BLaER1 treated with 17β-estradiol and CSF1 and Interleukin-3, amounts not matched to agents 10 nM and 100 nM (cell line): ENCODE measurements around the gene SNRNP25.
A peak's percentile ranks its signal among the peaks of the same experiment; 100 is the strongest.

Experiments used
- H3K27ac ChIP-seq, 11 experiments: shearing (Covaris generic); formaldehyde crosslinking; 2 replicates each; pipeline ENCODE4 v1.8.1; 2022
- H3K27me3 ChIP-seq, 11 experiments: shearing (Covaris generic); formaldehyde crosslinking; 2 replicates each; pipeline ENCODE4 v1.8.1; 2022
- H3K36me3 ChIP-seq, 11 experiments: shearing (Covaris generic); formaldehyde crosslinking; 2 replicates each; pipeline ENCODE4 v1.8.1; 2022
- H3K4me1 ChIP-seq, 10 experiments: shearing (Covaris generic); formaldehyde crosslinking; 2 replicates each; pipeline ENCODE4 v1.8.1; 2022
- H3K4me2 ChIP-seq, 11 experiments: shearing (Covaris generic); formaldehyde crosslinking; 2 replicates each; pipeline ENCODE4 v1.8.1; 2022
- H3K4me3 ChIP-seq, 10 experiments: shearing (Covaris generic); formaldehyde crosslinking; 2 replicates each; pipeline ENCODE4 v1.8.1; 2022
- H3K9ac ChIP-seq, 11 experiments: shearing (Covaris generic); formaldehyde crosslinking; 2 replicates each; pipeline ENCODE4 v1.8.1; 2022
- H3K9me3 ChIP-seq, 11 experiments: shearing (Covaris generic); formaldehyde crosslinking; replicated peaks in 1 of 11; 2 replicates each; pipeline ENCODE4 v1.8.1; 2022
- H4K20me1 ChIP-seq, 11 experiments: shearing (Covaris generic); formaldehyde crosslinking; 2 replicates each; pipeline ENCODE4 v1.8.1; 2022
- Cebpa-rat ChIP-seq, 11 experiments: shearing (Covaris generic); IDR thresholded peaks; 2 replicates each; pipeline ENCODE4 v1.8.1; 2022

SNRNP25 gene

DNA sequence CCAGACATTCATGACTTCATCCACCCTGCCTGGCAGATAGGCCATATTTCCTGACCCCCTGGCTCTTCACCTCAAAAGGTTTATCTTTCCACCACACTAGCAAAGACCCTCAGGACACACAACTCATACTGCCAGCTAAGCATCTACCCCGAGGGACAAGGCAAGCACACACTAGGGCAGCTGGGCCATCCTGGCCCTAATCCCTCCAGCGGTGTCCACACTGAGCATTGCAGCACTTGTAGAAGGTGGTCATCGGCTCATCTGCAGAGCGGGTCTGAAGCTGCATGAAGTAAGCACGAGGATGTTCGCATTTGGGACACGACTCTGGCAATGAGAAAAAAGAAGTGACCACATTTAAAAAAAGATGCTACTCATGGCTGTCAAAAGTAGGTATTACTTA, 6.4 kb upstream of the SNRNP25 start:
- no peak overlapping the region for H3K4me2 ChIP-seq
- H3K36me3 ChIP-seq: peaks cover 51 to 98% (median 92%) of the 10 kb centered on the region in 11 experiments
- H3K27ac ChIP-seq: no peak overlapping the region
- no peak for TF ChIP-seq Cebpa-rat (IDR thresholded peaks at IDR 0.05)
- peaks cover 29 to 66% (median 43%) of the 10 kb centered on the region in 10 experiments for H3K4me1 ChIP-seq
- peak overlapping the region in 2 of 11 experiments; percentile 12 to 22; a peak in 1 of 22 replicates for H3K9ac ChIP-seq
- no peak overlapping the region for H3K4me3 ChIP-seq
- H4K20me1 ChIP-seq: peaks cover 0 to 96% (median 64%) of the 10 kb centered on the region in 11 experiments; a peak in 18 of 22 replicates
- peaks cover 0 to 6% (median 0%) of the 10 kb centered on the region in 11 experiments; a peak in 1 of 22 replicates for H3K9me3 ChIP-seq
- no peaks in the 10 kb centered on the region for H3K27me3 ChIP-seq

DNA sequence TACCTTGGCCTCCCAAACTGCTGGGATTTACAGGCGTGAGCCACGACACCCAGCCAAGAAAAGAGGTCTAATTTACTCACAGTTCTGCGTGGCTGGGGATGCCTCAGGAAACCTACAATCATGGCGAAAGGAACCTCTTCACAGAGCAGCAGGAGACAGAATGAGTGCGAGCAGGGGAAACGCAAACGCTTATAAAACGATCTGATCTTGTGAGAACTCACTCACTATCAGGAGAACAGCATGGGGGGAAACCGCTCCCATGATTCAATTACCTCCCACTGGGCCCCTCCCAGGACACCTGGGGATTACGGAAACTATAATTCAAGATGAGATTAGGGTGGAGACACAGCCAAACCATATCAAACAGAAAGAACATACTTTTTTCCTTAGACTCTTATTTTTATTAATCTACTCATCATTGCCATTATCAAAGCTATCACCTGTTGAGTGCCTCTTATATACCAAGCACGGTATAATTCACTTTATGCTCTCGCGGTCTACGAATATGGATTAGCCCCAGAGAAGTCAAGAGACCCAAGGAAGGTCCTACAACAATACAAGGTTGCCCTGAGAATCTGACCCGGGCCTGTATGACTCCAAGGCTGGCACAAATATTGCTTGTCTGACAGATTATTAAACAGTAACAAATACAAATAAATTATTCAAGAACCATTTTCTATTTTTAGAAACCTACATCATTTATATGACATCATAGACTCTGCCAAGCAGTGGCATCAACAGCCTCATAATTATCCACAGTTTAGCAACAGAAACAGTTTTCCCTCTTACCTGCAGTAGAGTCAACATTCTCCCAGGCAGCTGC, 2.6 kb upstream of the SNRNP25 start:
- Histone ChIP-seq H4K20me1 (peaks cover 0 to 88% (median 66%) of the 10 kb centered on the region in 11 experiments; a peak in 18 of 22 replicates), H3K27ac (no peak overlapping the region), H3K4me3 (peak overlapping the region in 8 of 10 experiments; percentile 69 to 93 (median 78); a peak in 11 of 20 replicates), H3K4me2 (peak overlapping the region; percentile 54 to 95 (median 70); a peak in 21 of 22 replicates), H3K4me1 (peaks cover 35 to 58% (median 40%) of the 10 kb centered on the region in 10 experiments), H3K36me3 (peaks cover 28 to 72% (median 65%) of the 10 kb centered on the region in 11 experiments), H3K9ac (peak overlapping the region in 7 of 11 experiments; percentile 1 to 84 (median 15); a peak in 6 of 22 replicates), H3K27me3 (no peaks in the 10 kb centered on the region), H3K9me3 (no peaks in the 10 kb centered on the region)
- TF ChIP-seq Cebpa-rat (IDR thresholded peaks at IDR 0.05): no peak

- H3K27me3 ChIP-seq: no peaks in the 10 kb centered on the region
- peak overlapping the region; percentile 69 to 93 (median 78) for H3K4me3 ChIP-seq
- H3K27ac ChIP-seq: peak overlapping the region in 10 of 11 experiments; percentile 60 to 88 (median 84); a peak in 20 of 22 replicates
- peak overlapping the region; percentile 79 to 98 (median 94) for H3K4me2 ChIP-seq
- peaks cover 45 to 72% (median 66%) of the 10 kb centered on the region in 11 experiments for H3K36me3 ChIP-seq
- peak overlapping the region; percentile 82 to 91 (median 85) for H3K9ac ChIP-seq
- H4K20me1 ChIP-seq: peaks cover 0 to 79% (median 51%) of the 10 kb centered on the region in 11 experiments; a peak in 18 of 22 replicates
- H3K4me1 ChIP-seq: peaks cover 35 to 51% (median 43%) of the 10 kb centered on the region in 10 experiments
- TF ChIP-seq Cebpa-rat (IDR thresholded peaks at IDR 0.05): no peak
- no peaks in the 10 kb centered on the region for H3K9me3 ChIP-seq
Observed at GRCh38 chr16:54237-54581, 581 bp downstream of the SNRNP25 start.

DNA sequence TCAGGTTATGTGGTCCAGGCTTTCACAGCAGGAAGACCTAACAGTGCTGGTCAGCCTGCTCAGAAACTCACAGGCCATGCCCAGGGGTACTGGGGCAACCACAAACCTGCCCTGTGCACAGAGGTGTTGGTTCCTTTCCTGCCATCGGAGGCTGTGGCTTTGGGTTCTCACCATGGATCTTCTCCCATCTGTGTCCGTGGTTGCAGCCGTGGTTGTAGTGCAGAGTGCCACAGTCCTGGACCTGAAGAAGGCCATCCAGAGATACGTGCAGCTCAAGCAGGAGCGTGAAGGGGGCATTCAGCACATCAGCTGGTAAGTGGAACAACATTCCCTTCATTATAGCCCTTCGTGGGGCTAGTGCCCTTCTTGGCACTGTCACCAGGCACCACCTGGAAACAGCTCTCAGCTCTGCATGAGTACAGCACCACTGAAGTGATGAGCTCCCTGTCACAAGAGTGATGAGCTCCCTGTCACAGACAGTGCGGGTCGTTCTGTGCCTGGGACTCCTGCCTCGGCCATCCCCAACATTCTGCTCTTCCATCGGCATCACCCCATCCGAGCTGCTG, 2.0 kb downstream of the SNRNP25 start:
- Histone ChIP-seq H3K9ac (peak overlapping the region in 4 of 11 experiments; percentile 83 to 91 (median 88); a peak in 6 of 22 replicates), H3K4me1 (peaks cover 35 to 46% (median 39%) of the 10 kb centered on the region in 10 experiments), H3K27me3 (no peaks in the 10 kb centered on the region), H3K36me3 (peaks cover 48 to 70% (median 59%) of the 10 kb centered on the region in 11 experiments), H4K20me1 (peaks cover 0 to 75% (median 43%) of the 10 kb centered on the region in 11 experiments; a peak in 18 of 22 replicates), H3K27ac (no peak overlapping the region), H3K4me3 (no peak overlapping the region; a peak in 1 of 20 replicates), H3K4me2 (peak overlapping the region in 10 of 11 experiments; percentile 83 to 98 (median 94); a peak in 11 of 22 replicates), H3K9me3 (no peaks in the 10 kb centered on the region)
- TF ChIP-seq Cebpa-rat (IDR thresholded peaks at IDR 0.05): no peak

DNA sequence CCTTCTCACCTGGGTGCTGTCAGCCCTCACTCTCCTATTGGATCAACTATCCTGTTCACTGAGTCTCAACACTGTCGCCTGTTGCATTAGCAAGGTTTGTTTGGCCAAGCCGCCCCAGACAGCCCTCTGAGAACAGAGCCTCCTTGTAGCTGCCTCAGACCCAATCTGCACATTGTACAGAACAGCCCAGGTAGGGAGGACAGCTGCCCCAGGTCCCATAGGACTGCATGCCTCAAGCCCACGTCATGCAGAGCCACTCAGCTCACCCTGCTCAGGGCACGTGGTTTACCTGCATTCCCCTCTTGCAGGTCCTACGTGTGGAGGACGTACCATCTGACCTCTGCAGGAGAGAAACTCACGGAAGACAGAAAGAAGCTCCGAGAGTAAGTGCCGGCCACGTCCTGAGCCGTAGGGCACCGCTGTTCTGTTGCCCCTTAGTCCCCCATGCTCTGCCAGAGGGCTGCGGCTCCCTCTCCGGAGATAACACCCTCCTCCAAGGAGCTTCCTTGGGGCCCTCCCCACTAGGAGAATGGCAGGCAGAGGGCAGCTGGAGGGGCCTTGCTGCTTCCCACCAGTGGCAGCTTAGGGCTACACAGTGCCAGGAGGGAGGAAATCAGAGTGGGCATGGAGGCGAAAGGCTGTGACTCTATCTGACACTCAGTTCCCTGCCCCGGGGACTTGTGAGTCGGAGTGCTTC, 2.8 kb downstream of the SNRNP25 start:
- Histone ChIP-seq H3K4me3 (no peak overlapping the region), H3K4me2 (no peak overlapping the region), H3K9me3 (no peaks in the 10 kb centered on the region), H3K27me3 (no peaks in the 10 kb centered on the region), H3K36me3 (peaks cover 43 to 64% (median 51%) of the 10 kb centered on the region in 11 experiments), H3K9ac (peak overlapping the region in 1 of 11 experiments; percentile 83; a peak in 2 of 22 replicates), H3K27ac (no peak overlapping the region), H3K4me1 (peaks cover 28 to 38% (median 32%) of the 10 kb centered on the region in 10 experiments), H4K20me1 (peaks cover 0 to 68% (median 36%) of the 10 kb centered on the region in 11 experiments; a peak in 17 of 22 replicates)
- no peak for TF ChIP-seq Cebpa-rat (IDR thresholded peaks at IDR 0.05)

DNA sequence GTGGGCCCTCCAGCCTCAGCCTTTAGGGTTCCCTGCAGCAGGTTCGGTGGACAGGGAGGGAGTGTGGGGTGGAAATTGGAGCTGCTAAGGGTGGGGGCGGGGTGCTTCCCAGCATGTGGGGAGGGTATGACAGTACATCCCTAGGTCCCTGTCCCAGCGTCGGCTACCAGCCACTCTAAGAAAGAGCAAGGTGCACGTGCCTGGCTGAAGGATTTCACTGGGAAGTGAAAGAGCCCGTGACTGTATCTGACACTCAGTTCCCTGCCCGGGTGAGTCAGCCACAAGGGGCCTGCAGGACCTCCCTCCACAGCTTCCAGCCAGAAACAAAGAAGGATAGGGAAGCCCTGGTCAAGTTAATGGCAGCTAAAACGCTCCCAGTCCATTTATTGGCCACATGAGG, 4.1 kb downstream of the SNRNP25 start:
- Histone ChIP-seq H3K4me1 (peaks cover 15 to 25% (median 18%) of the 10 kb centered on the region in 10 experiments), H3K4me3 (no peak overlapping the region), H3K27ac (no peak overlapping the region), H3K9ac (no peak overlapping the region), H3K27me3 (no peaks in the 10 kb centered on the region), H3K36me3 (peaks cover 39 to 69% (median 52%) of the 10 kb centered on the region in 11 experiments), H4K20me1 (peaks cover 0 to 57% (median 24%) of the 10 kb centered on the region in 11 experiments; a peak in 13 of 22 replicates), H3K4me2 (peak overlapping the region in 1 of 11 experiments; percentile 32; a peak in 1 of 22 replicates), H3K9me3 (no peaks in the 10 kb centered on the region)
- no peak for TF ChIP-seq Cebpa-rat (IDR thresholded peaks at IDR 0.05)

DNA sequence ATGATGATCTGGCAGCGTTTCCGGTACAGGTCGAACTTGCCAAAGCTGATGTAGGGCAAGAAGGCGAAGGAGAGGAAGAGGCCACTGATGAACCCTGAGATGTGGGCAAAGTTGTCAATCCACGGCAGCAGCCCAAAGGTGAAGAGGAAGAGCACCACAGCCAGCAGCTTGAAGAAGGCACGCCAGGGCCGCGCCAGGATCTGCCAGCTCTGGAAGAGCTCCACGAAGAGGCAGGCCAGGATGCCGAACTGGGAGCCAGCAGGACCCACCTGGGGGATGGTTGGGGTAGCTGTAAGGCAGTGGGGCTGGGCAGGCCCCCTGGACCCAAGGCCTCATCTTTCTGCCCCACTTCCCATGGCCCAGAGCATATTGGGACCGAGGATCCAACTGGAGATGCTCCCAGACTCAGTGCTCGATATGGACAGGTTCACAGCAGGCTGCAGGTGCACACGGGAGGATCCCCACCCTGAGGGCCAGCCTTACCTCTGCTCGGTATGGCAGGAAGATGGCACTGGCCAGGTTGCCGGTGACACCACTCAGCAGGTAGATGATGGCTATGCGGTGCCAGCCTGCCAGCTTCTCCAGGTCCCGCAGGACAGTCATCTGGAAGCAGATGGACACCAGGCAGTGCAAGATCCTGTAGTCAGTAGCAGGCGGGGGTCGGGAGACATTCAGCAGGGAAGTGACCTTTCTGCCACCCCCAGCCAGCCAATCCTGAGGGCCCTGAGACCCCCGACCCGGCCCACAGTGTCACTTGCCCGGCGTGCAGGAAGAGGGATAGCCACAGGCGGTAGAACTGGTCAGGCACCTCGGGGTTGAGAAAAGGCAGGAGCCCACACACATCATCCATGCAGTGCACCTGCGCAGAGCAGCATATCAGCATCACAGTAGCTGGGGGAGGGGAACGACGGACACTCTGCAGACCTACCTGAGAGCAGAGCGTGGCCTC, 5.1 kb downstream of the SNRNP25 start:
- H3K27me3 ChIP-seq: no peaks in the 10 kb centered on the region
- no peaks in the 10 kb centered on the region for H3K9me3 ChIP-seq
- H3K4me1 ChIP-seq: peaks cover 18 to 26% (median 21%) of the 10 kb centered on the region in 10 experiments
- TF ChIP-seq Cebpa-rat (IDR thresholded peaks at IDR 0.05): no peak
- H3K9ac ChIP-seq: peak overlapping the region in 1 of 11 experiments; percentile 15; a peak in 1 of 22 replicates
- H4K20me1 ChIP-seq: peaks cover 0 to 63% (median 21%) of the 10 kb centered on the region in 11 experiments; a peak in 13 of 22 replicates
- H3K4me2 ChIP-seq: no peak overlapping the region
- H3K4me3 ChIP-seq: no peak overlapping the region
- H3K27ac ChIP-seq: no peak overlapping the region
- peaks cover 39 to 80% (median 52%) of the 10 kb centered on the region in 11 experiments for H3K36me3 ChIP-seq
